HG02938 (cell line): ENCODE measurements around the gene PPAN.

Source experiments
- ATAC-seq: cut with Tn5 transposase; IDR thresholded peaks from one replicate; pipeline ENCODE4 v1.9.1; 2021; ENCODE audit warnings: mild to moderate bottlenecking, moderate library complexity; ENCODE audit not compliant: unreplicated experiment

PPAN gene

GRCh38 chr19:10091895-10092641 is 14.1 kb upstream of the PPAN start:
- no peak for ATAC-seq

DNA sequence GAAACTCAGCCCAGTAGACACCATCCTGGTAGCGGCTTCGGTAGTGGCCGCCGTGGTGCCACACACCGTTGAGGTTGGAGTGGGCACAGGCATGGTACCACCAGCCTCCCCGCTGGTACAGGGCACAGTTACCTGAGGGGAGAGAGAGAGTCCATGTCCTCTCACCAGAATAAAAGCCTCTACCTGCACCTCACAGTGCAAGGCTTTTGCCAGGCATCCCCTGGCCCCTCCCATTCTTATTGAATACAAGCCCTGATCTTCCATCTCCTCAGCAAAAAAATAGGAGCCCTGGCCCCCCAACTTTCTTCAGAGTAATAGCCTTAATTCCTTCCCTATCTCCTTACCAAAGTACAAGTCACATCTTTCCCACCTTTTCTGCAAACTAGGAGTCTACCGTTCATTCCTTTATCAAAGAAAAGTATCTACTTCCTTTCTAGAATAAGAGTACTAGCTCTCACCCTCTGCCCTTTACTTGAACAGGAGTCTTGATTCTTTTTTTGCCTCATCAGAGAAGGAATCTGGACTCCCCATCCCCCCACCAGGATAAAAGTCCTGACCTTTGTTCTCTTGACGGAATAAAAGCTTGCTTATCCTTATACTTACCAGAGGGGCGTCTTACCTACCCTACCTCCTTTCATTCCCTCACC is 13.4 kb upstream of the PPAN start:
- ATAC-seq: no peak

GRCh38 chr19:10093295-10094186 is 12.6 kb upstream of the PPAN start:
- ATAC-seq: no peak

GRCh38 chr19:10095622-10095947 is 10.6 kb upstream of the PPAN start:
- ATAC-seq: no peak

GRCh38 chr19:10095948-10096614 is 10.1 kb upstream of the PPAN start:
- ATAC-seq: peak; percentile 66

- ATAC-seq: no peak
Observed at GRCh38 chr19:10096615-10096963, 9.6 kb upstream of the PPAN start.

- no peak for ATAC-seq
Observed at GRCh38 chr19:10100163-10100785, 5.9 kb upstream of the PPAN start.

DNA sequence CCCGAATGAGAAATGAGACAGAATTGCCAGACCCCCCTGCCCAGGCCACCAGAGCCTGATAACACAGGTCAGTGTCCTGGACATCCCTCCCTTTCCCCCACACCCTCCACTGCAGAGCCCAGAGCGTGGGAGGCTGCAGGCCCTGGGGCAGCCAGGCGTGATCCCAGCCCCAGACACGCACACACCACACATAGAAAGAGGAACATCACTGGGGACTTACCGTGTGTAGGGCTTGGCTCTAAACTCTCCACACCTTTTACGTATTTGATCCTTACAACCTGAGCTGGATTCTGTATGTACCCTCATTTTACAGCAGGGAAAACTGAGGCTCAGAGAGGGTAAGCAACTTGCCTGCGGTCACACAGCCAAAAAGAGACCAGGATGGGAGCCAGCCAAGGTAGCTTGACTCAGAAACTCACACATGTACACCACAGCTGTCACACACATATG is 3.4 kb upstream of the PPAN start:
- peak; percentile 33 for ATAC-seq

DNA sequence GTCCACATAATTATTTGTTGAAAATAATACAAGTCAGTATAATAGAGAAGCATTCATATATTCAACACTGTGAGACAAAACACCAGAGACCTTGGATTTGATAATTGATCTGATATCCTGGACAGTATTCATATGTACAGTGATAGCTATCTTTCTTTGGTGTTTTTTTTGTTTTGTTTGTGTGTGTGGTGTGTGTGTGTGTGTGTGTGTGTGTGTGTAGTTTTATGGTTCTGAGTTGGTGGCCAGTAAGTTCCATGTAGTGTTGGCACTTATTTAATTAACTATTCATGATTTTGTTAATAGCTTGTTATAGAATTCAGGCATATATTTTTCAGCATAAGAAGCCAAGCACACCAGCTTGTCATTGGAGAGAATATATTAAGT is 2.0 kb upstream of the PPAN start:
- ATAC-seq: no peak

- ATAC-seq: peak; percentile 40
Observed at GRCh38 chr19:10104665-10105508, 1.3 kb upstream of the PPAN start.

DNA sequence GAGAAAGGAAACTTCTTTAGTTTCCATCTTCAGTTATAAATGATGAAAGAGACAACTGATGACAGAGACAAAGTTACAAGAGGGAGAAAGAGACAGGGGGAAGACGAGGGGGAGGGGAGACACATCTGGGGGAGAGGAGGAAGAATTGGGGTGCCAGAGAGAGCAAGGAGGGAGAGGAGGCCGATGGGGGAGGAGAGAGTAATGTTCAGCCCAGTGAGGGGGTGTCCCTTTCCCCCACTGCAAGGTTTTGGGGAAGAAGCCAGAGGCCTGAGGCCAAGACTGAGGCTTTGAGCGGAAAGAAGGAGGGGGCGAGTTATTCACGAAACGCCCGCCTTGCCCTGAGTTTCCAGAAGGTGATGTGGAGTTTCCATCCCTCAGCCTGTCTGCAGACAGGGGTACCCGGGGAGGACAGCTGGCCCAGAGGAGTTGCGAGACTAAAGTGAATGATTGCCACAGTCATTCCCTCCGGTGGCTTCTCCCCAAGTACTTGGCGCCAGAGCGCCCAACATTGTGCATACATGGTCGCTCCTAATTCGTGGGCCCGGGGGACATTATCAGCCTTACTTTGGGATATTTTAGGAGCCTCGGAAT is 558 bp upstream of the PPAN start:
- ATAC-seq: no peak

- ATAC-seq: no peak
Observed at GRCh38 chr19:10107254-10107653, 1.1 kb downstream of the PPAN start.

- ATAC-seq: no peak
Observed at GRCh38 chr19:10107817-10108367, 1.7 kb downstream of the PPAN start.

DNA sequence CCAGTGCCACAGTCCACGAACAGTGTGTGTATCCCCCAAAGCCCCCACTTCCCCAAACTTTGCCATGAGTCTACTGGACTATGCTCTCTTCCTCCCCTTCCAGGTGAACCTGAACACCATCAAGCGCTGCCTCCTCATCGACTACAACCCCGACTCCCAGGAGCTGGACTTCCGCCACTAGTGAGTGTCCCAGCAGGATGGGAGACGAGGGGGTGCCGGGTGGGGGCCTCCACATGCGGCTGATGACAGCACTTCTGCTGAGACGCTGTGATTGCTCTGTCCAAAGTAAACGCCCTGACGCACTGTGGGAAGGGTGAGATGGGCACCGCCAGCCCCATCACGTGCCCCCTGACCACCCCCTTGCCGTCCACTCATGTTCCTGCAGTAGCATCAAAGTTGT is 3.4 kb downstream of the PPAN start:
- no peak for ATAC-seq

DNA sequence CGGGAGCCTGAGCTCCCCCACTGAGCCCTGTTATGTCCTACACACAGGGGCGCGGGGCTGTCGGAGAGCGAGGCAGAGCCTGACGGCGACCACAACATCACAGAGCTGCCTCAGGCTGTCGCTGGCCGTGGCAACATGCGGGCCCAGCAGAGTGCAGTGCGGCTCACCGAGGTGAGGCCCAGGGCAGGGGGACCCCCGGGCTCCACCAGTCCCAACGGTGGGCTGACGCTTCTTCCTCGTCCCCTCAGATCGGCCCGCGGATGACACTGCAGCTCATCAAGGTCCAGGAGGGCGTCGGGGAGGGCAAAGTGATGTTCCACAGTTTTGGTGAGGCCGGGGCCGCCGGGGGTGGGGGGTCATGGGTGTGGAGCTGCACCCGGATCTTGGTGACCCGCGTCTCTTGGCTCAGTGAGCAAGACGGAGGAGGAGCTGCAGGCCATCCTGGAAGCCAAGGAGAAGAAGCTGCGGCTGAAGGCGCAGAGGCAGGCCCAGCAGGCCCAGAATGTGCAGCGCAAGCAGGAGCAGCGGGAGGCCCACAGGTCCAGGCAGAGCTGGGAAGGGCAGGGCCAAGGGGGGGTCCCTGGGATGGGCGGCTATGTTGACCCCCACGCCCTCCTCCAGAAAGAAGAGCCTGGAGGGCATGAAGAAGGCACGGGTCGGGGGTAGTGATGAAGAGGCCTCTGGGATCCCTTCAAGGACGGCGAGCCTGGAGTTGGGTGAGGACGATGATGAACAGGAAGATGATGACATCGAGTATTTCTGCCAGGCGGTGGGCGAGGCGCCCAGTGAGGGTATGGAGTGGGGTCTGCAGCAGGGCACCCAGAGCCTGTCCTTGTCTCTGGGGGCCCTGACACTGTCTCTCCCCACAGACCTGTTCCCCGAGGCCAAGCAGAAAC is 4.2 kb downstream of the PPAN start:
- ATAC-seq: no peak

DNA sequence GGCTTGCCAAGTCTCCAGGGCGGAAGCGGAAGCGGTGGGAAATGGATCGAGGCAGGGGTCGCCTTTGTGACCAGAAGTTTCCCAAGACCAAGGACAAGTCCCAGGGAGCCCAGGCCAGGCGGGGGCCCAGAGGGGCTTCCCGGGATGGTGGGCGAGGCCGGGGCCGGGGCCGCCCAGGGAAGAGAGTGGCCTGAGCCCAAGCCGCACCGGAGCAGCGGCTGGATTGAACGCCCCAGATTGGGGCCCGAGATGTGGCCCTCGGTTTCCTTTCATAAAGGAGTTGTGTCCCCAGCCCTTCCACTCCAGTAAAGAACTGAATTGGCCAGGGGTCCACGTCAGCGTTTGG is 4.8 kb downstream of the PPAN start:
- no peak for ATAC-seq

- no peak for ATAC-seq
Observed at GRCh38 chr19:10111405-10111811, 5.2 kb downstream of the PPAN start, which contains the start of gene P2RY11. Gene P2RY11 (plus strand): TSS chr19:10111693. CDS start chr19:10111722, 29 bp downstream.

DNA sequence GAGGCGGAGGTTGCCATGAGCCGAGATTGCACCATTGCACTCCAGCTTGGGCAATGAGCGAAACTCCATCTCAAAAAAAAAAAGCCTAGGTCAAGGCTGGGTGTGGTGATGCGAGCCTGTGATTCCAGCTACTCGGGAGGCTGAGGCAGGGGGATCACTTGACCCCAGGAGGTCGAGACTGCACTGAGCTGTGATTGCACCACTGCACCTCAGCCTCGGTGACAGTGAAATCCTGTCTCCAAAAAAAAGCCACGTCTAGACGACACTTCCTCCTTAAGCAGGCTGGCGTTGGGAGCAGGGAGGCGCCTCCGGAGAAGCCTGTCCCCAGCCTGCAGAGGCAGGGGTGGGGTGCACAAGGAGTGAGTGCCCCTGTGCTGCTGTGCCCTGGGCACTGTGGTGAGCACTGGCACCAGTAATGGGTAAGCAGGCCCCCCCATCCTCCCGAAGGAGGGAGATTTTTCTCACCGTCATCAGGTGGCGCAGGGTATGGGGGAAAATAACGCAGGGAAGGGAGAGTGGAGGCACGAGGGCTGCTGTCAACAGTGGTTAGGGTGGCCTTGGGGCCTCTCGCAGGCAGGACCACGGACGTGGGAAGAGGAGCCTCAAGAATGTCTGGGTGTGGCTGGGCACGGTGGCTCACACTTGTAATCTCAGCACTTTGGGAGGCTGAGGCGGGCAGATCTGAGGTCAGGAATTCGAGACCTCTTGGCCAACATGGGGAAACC is 6.0 kb downstream of the PPAN start:
- ATAC-seq: no peak
